Measurements from ENCODE around the gene DRC7. TPM values are rescaled to one million over a fixed set of nuclear protein-coding genes. Genes with fewer than 3 reads are reported as not detected.

Gene DRC7
- total RNA-seq, 1 donor from 2014 or later: not detected

DNA sequence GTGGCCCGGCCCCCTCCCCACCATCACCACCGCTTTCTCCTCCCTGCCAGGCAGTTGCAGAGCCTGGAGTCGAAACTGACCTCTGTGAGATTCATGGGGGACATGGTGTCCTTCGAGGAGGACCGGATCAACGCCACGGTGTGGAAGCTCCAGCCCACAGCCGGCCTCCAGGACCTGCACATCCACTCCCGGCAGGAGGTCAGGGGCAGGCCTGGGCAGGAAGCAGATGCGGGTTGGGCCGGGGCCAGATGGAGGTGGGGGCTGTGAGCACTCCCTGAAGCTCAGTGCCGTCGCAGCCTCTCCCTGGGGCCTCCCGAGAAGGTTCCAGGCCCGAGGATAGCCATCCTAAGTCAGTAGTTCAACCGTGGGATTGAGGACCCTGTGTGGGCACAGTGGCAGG, 40.7 kb upstream of the DRC7 start:
- H3K9me3 Mint-ChIP-seq: no peaks in the 10 kb centered on the region
- no peak overlapping the region for H3K27ac Mint-ChIP-seq
- no peak for DNase-seq
- H3K36me3 Mint-ChIP-seq (ENCODE audit: low read depth): peaks cover 2% of the 10 kb centered on the region
- H3K27me3 Mint-ChIP-seq: no peaks in the 10 kb centered on the region
- peaks cover 16% of the 10 kb centered on the region for H3K4me1 Mint-ChIP-seq
- intact Hi-C loops (cut with micrococcal nuclease): no loop called here
- H3K4me3 Mint-ChIP-seq: no peak overlapping the region

DNA sequence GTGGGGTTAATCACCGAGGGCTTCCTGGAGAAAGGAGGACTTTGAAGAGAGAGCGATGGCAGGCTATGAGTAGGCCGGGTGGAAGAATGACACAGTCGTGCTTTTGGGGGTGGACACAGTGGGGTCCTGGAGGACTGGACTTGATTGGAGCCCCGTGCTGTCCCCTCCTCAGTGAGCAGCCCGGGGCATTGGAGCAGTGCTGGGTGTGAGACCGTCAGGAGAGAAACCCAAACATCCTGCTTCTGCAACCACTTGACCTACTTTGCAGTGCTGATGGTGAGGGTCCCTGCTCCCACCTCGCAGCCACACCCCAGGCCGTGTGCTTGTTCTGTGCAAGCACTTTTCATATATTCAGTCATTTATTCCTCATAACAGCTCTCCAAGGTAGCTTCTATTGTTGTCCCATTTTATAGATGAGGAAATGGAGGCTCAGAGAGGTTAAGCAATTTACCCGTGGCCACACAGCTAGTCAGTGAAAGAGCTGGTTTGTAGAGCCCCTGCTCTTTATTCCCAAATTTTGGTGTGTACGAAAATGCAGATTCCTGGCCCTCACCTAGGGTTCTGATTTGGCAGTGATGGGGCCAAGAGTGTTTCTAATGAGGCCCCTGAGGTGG, 38.2 kb upstream of the DRC7 start:
- no peaks in the 10 kb centered on the region for H3K9me3 Mint-ChIP-seq
- H3K27me3 Mint-ChIP-seq: no peaks in the 10 kb centered on the region
- H3K4me3 Mint-ChIP-seq: no peak overlapping the region
- H3K27ac Mint-ChIP-seq: no peak overlapping the region
- no peak for DNase-seq
- intact Hi-C loops (cut with micrococcal nuclease): no loop called here
- peaks cover 9% of the 10 kb centered on the region for H3K4me1 Mint-ChIP-seq
- H3K36me3 Mint-ChIP-seq (ENCODE audit: low read depth): peaks cover 2% of the 10 kb centered on the region

- DNase-seq: no peak
- Mint-ChIP-seq H3K4me3 (no peak overlapping the region), H3K9me3 (no peaks in the 10 kb centered on the region), H3K27ac (no peak overlapping the region), H3K4me1 (peaks cover 1% of the 10 kb centered on the region), H3K36me3 (ENCODE audit: low read depth) (no peaks in the 10 kb centered on the region), H3K27me3 (no peaks in the 10 kb centered on the region)
- intact Hi-C loops (cut with micrococcal nuclease): no loop called here
Observed at GRCh38 chr16:57657228-57657627, 37.4 kb upstream of the DRC7 start.

GRCh38 chr16:57658130-57658877, 36.3 kb upstream of the DRC7 start:
- Mint-ChIP-seq H3K27me3 (no peaks in the 10 kb centered on the region), H3K9me3 (no peaks in the 10 kb centered on the region), H3K27ac (no peak overlapping the region), H3K36me3 (ENCODE audit: low read depth) (no peaks in the 10 kb centered on the region), H3K4me1 (no peaks in the 10 kb centered on the region), H3K4me3 (no peak overlapping the region)
- intact Hi-C loops (cut with micrococcal nuclease): no loop called here
- no peak for DNase-seq

DNA sequence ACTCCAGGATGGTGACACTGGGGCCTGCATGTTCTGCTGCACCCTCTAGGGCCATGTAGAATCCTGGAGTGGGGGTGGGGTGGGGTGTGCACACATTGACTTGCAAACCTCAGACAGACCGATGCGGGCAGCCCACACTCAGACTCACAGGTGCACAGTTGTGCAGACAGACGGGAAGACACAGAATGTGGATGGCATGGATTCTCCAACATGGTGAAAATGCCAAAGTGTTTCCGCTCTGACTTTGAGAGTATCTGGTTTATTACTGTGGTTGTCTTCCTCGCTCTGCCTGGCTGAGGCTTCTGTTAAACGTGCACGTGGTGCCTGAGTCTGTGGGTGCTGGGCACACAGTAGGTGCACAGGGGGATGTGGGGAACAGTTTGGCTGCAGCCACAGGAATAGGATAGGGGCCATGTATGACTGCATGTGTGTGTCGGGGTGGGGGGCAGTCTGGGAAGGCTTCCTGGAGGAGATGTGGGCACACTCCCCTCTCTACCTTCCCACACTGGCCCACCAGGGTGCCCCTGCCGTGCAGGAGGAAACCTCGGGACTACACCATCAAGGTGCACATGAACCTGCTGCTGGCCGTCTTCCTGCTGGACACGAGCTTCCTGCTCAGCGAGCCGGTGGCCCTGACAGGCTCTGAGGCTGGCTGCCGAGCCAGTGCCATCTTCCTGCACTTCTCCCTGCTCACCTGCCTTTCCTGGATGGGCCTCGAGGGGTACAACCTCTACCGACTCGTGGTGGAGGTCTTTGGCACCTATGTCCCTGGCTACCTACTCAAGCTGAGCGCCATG, 35.5 kb upstream of the DRC7 start:
- intact Hi-C loops (cut with micrococcal nuclease): no loop called here
- Mint-ChIP-seq H3K4me1 (no peaks in the 10 kb centered on the region), H3K27me3 (no peaks in the 10 kb centered on the region), H3K36me3 (ENCODE audit: low read depth) (no peaks in the 10 kb centered on the region), H3K27ac (no peak overlapping the region), H3K4me3 (no peak overlapping the region), H3K9me3 (no peaks in the 10 kb centered on the region)
- DNase-seq: no peak

DNA sequence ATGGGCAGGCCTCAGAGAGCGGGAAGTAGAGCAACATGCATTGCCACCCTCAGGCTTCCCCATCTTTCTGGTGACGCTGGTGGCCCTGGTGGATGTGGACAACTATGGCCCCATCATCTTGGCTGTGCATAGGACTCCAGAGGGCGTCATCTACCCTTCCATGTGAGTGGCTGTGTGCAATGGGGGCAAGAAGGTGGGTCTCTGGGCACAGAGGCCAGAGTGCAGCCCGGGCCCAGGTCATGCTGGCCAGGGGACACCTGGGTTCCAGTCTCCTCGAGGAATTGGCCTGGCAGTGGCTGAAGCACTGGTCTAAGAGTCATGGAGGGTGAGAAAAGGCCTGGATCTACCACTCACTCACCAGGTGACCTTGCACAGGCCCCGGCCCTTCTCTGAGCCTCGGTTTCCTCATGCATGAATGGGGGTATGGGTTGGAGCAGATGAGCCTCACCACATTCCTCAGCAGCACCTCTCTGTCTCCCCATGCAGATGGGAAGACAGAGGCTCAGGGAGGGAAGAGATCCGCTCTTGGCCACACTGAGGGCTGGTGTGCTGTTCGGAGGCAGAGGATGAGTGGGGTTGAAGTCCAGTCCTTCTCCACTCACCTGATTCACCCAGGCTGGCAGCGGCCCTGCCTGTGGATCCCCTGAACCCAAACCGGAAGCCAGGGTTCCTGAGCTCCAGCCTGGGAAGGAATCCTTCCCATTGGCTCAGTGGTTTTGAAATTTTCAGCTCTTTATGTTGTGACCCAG, 33.7 kb upstream of the DRC7 start:
- intact Hi-C loops (cut with micrococcal nuclease): no loop called here
- Mint-ChIP-seq H3K4me1 (no peaks in the 10 kb centered on the region), H3K36me3 (ENCODE audit: low read depth) (no peaks in the 10 kb centered on the region), H3K4me3 (no peak overlapping the region), H3K27ac (no peak overlapping the region), H3K27me3 (no peaks in the 10 kb centered on the region), H3K9me3 (no peaks in the 10 kb centered on the region)
- no peak for DNase-seq

- H3K9me3 Mint-ChIP-seq: no peaks in the 10 kb centered on the region
- no peak for DNase-seq
- H3K4me3 Mint-ChIP-seq: no peak overlapping the region
- H3K36me3 Mint-ChIP-seq (ENCODE audit: low read depth): no peaks in the 10 kb centered on the region
- intact Hi-C loops (cut with micrococcal nuclease): no loop called here
- H3K4me1 Mint-ChIP-seq: no peaks in the 10 kb centered on the region
- H3K27me3 Mint-ChIP-seq: no peaks in the 10 kb centered on the region
- H3K27ac Mint-ChIP-seq: no peak overlapping the region
Observed at GRCh38 chr16:57661510-57661909, 33.1 kb upstream of the DRC7 start.

GRCh38 chr16:57661936-57662906, 32.4 kb upstream of the DRC7 start:
- Mint-ChIP-seq H3K27me3 (no peaks in the 10 kb centered on the region), H3K9me3 (no peaks in the 10 kb centered on the region), H3K36me3 (ENCODE audit: low read depth) (no peaks in the 10 kb centered on the region), H3K27ac (no peak overlapping the region), H3K4me1 (no peaks in the 10 kb centered on the region), H3K4me3 (no peak overlapping the region)
- intact Hi-C loops (cut with micrococcal nuclease): no loop called here
- DNase-seq: no peak

- no peaks in the 10 kb centered on the region for H3K9me3 Mint-ChIP-seq
- intact Hi-C loops (cut with micrococcal nuclease): no loop called here
Observed at GRCh38 chr16:57663436-57663835, 31.2 kb upstream of the DRC7 start.

GRCh38 chr16:57663917-57664661, 30.5 kb upstream of the DRC7 start:
- Mint-ChIP-seq H3K27me3 (no peaks in the 10 kb centered on the region), H3K4me1 (no peaks in the 10 kb centered on the region), H3K4me3 (no peak overlapping the region), H3K27ac (no peak overlapping the region), H3K36me3 (ENCODE audit: low read depth) (no peaks in the 10 kb centered on the region), H3K9me3 (no peaks in the 10 kb centered on the region)
- no peak for DNase-seq
- intact Hi-C loops (cut with micrococcal nuclease): no loop called here

More at GRCh38 chr16:57663436-57663835, 31.2 kb upstream of the DRC7 start:
- no peaks in the 10 kb centered on the region for H3K36me3 Mint-ChIP-seq (ENCODE audit: low read depth)
- no peaks in the 10 kb centered on the region for H3K4me1 Mint-ChIP-seq
- no peak overlapping the region for H3K4me3 Mint-ChIP-seq
- no peak for DNase-seq
- no peak overlapping the region for H3K27ac Mint-ChIP-seq
- H3K27me3 Mint-ChIP-seq: no peaks in the 10 kb centered on the region

- H3K4me3 Mint-ChIP-seq: no peak overlapping the region
- H3K4me1 Mint-ChIP-seq: no peaks in the 10 kb centered on the region
- DNase-seq: no peak
- no peaks in the 10 kb centered on the region for H3K27me3 Mint-ChIP-seq
- intact Hi-C loops (cut with micrococcal nuclease): no loop called here
- no peaks in the 10 kb centered on the region for H3K36me3 Mint-ChIP-seq (ENCODE audit: low read depth)
- no peaks in the 10 kb centered on the region for H3K9me3 Mint-ChIP-seq
- H3K27ac Mint-ChIP-seq: no peak overlapping the region
Observed at GRCh38 chr16:57664662-57665025, 30.0 kb upstream of the DRC7 start.

DNA sequence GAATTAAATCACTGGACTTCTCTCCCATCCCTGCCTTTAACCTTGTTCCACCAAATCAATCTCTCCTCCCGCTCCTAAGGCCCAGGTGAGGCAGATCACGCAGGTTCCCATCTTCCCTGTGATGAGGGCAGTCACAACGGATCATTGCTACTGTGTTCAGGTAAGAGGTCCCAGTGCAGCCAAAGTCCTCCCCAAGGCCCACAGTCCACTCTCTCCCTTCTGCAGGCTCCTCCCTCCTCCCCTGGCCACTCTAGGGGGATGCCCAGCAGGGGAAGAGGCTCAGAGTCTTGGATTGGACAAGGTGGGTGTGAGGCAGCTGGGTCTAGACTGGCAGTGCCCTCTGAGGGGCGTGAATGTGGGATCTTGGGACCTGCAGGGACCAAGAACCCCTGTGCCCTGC, 29.1 kb upstream of the DRC7 start:
- H3K9me3 Mint-ChIP-seq: no peaks in the 10 kb centered on the region
- DNase-seq: no peak
- intact Hi-C loops (cut with micrococcal nuclease): no loop called here
- H3K27me3 Mint-ChIP-seq: peaks cover 4% of the 10 kb centered on the region
- H3K4me1 Mint-ChIP-seq: no peaks in the 10 kb centered on the region
- H3K36me3 Mint-ChIP-seq (ENCODE audit: low read depth): no peaks in the 10 kb centered on the region
- H3K4me3 Mint-ChIP-seq: no peak overlapping the region
- no peak overlapping the region for H3K27ac Mint-ChIP-seq

All from activated CD4-positive, alpha-beta T cell treated with anti-CD3 and anti-CD28 coated beads, Interleukin-2, amount 10 ng/mL, durations not matched to agents 24 days and 14 days (primary cell).